HepG2 (cell line): ENCODE results near the gene WNT3A. TPM values are rescaled to one million over a fixed set of nuclear protein-coding genes. Genes with fewer than 3 reads are reported as not detected.

Experiments
- ATAC-seq: fragments of 200-7000 bp; cut with Tn5 transposase; 3 replicates; pipeline ENCODE4 v1.9.1; 2020; ENCODE audit warnings: mild to moderate bottlenecking, moderate library complexity
- BruUV-seq: library from RNA; stranded (reverse); fragments of 400-500 nt; replicated peaks from 2 replicates; lab custom pipeline; 2021; lab: Mats Ljungman, UMichigan
- CTCF ChIA-PET: fragments of 300-600 bp; formaldehyde crosslinking; extraction: SDS; loops from one replicate; lab custom pipeline; 2021; ENCODE audit warnings: low total read pairs, inconsistent platforms, low intra/inter-chr PET ratio; lab: Yijun Ruan, JAX
- POLR2A ChIA-PET: fragments of 350-600 bp; sonication (Branson Sonifier 250); formaldehyde crosslinking; loops from one replicate; lab custom pipeline; 2020; ENCODE audit warnings: antibody characterized with exemption, inconsistent platforms; lab: Yijun Ruan, JAX
- DNase-seq: peaks from one replicate; pipeline ENCODE4 v3.0.0-alpha.2; 2015; ENCODE audit warnings: low spot score
- FAIRE-seq: peaks from 3 replicates; lab custom pipeline; 2011; peaks lifted over from hg19 to GRCh38; lab: Jason Lieb, UNC
- H2AFZ ChIP-seq: one replicate; pipeline ENCODE4 v1.6.1; 2011; ENCODE audit warnings: low read length, inconsistent platforms
- H3K27ac ChIP-seq: fragments of 300-600 bp; 3 replicates; pipeline ENCODE4 v1.8.0; 2011; ENCODE audit warnings: mixed run types, mild to moderate bottlenecking, mixed read lengths, low read length, inconsistent platforms; ENCODE audit not compliant: insufficient read depth; ENCODE audit errors: extremely low read length
- H3K27me3 ChIP-seq, 2 experiments: fragments of 200-600 bp in 1 of 2; 2 replicates in 1 of 2; 3 replicates in 1 of 2; pipeline versions ENCODE4 v1.6.0 to v1.8.0; 2011; ENCODE audit warnings: low read length in 2 of 2, mild to moderate bottlenecking in 2 of 2, moderate library complexity in 2 of 2, inconsistent platforms in 1 of 2; ENCODE audit not compliant: insufficient read depth in 2 of 2, control insufficient read depth in 1 of 2
- H3K36me3 ChIP-seq, 2 experiments: fragments of 200-600 bp in 1 of 2; replicated peaks in 1 of 2; 2 replicates in 1 of 2; 3 replicates in 1 of 2; pipeline versions ENCODE4 v1.5.1 to v1.8.0; 2011; ENCODE audit warnings: low read length in 2 of 2, inconsistent platforms in 1 of 2; ENCODE audit not compliant: insufficient read depth in 2 of 2, control insufficient read depth in 1 of 2
- H3K4me1 ChIP-seq: 2 replicates; pipeline ENCODE4 v1.5.1; 2012; ENCODE audit warnings: low read length, inconsistent platforms; ENCODE audit not compliant: insufficient read depth
- H3K4me2 ChIP-seq: 2 replicates; pipeline ENCODE4 v1.6.0; 2011; ENCODE audit warnings: low read depth, low read length, inconsistent platforms
- H3K4me3 ChIP-seq, 3 experiments: fragments of 200-600 bp in 1 of 3; sonication (generic), shearing (Covaris generic) in 1 of 3; replicated peaks in 1 of 3; 2 replicates each; pipeline ENCODE4 v1.5.1; 2011 to 2016; ENCODE audit warnings: low read length in 3 of 3, inconsistent platforms in 2 of 3, low read depth in 2 of 3, mild to moderate bottlenecking in 2 of 3, control low read depth in 1 of 3, mixed read lengths in 1 of 3; ENCODE audit not compliant: insufficient read depth in 1 of 3
- H3K79me2 ChIP-seq: one replicate; pipeline ENCODE4 v1.6.1; 2011; ENCODE audit warnings: low read length, inconsistent platforms; ENCODE audit not compliant: insufficient read depth
- H3K9ac ChIP-seq: 2 replicates; pipeline ENCODE4 v1.6.0; 2011; ENCODE audit warnings: mild to moderate bottlenecking, low read depth, low read length, inconsistent platforms; ENCODE audit not compliant: insufficient read depth
- H3K9me3 ChIP-seq: 2 replicates; pipeline ENCODE4 v1.5.1; 2012; ENCODE audit warnings: mild to moderate bottlenecking, low read length
- H4K20me1 ChIP-seq: 2 replicates; pipeline ENCODE4 v1.6.0; 2011; ENCODE audit warnings: inconsistent platforms, mild to moderate bottlenecking, low read length, moderate library complexity; ENCODE audit not compliant: insufficient read depth
- AGO1 ChIP-seq: fragments of 200-400 bp; formaldehyde crosslinking; IDR thresholded peaks from 2 replicates; pipeline ENCODE4 v1.6.1; 2017; ENCODE audit warnings: mild to moderate bottlenecking, low read depth, low read length, moderate library complexity; ENCODE audit not compliant: poor library complexity, severe bottlenecking
- AGO2 ChIP-seq: fragments of 200-400 bp; formaldehyde crosslinking; optimal IDR thresholded peaks from 2 replicates; pipeline ENCODE3; 2017; ENCODE audit warnings: mild to moderate bottlenecking, low read depth, low read length, moderate library complexity
- ETV6 ChIP-seq: sonication (generic); formaldehyde crosslinking; conservative IDR thresholded peaks from 2 replicates; pipeline ENCODE4 v1.4.0; 2020; ENCODE audit warnings: missing genetic modification reagents
- HDAC2 ChIP-seq: sonication (generic); formaldehyde crosslinking; IDR thresholded peaks from 2 replicates; pipeline ENCODE4 v1.4.0; 2020; ENCODE audit warnings: missing genetic modification reagents
- HMG20B ChIP-seq: conservative IDR thresholded peaks from 2 replicates; pipeline ENCODE4 v1.6.1; 2016; ENCODE audit warnings: missing genetic modification reagents, missing compliant biosample characterization
- HNRNPL ChIP-seq: fragments of 200-400 bp; formaldehyde crosslinking; IDR thresholded peaks from 2 replicates; pipeline ENCODE4 v1.6.1; 2017; ENCODE audit warnings: mild to moderate bottlenecking, low read depth, low read length
- NONO ChIP-seq, 2 experiments: fragments of 450-650 bp in 1 of 2; sonication (generic) in 1 of 2; formaldehyde crosslinking in 1 of 2; IDR thresholded peaks in 1 of 2; conservative IDR thresholded peaks in 1 of 2; 2 replicates each; pipeline versions ENCODE4 v1.6.1 to v1.8.0; 2017 to 2022; ENCODE audit warnings: mild to moderate bottlenecking in 1 of 2, missing genetic modification reagents in 1 of 2, moderate library complexity in 1 of 2
- RBM22 ChIP-seq: fragments of 200-400 bp; formaldehyde crosslinking; optimal IDR thresholded peaks from 2 replicates; pipeline ENCODE3; 2017; ENCODE audit warnings: mild to moderate bottlenecking, low read length, moderate library complexity
- SALL2 ChIP-seq: sonication (generic); formaldehyde crosslinking; IDR thresholded peaks from 2 replicates; pipeline ENCODE4 v1.8.1; 2023; ENCODE audit warnings: mild to moderate bottlenecking, missing genetic modification reagents, inconsistent platforms
- YEATS2 ChIP-seq: sonication (generic); formaldehyde crosslinking; IDR thresholded peaks from 2 replicates; pipeline ENCODE4 v1.4.0; 2020; ENCODE audit warnings: missing genetic modification reagents, borderline replicate concordance
- ZBTB4 ChIP-seq: sonication (generic); formaldehyde crosslinking; IDR thresholded peaks from 2 replicates; pipeline ENCODE4 v1.4.0; 2020; ENCODE audit warnings: missing genetic modification reagents, mild to moderate bottlenecking, borderline replicate concordance
- WGBS: methylation state at CpG from one replicate; pipeline ENCODE4 v1.1.6; 2017; ENCODE audit warnings: low lambda C conversion rate; 5-methylcytosine and 5-hydroxymethylcytosine counted together
- in situ Hi-C: cut with HindIII; loops from 2 replicates; pipeline ENCODE4 v1.10.0; 2017; ENCODE audit warnings: low pct_unique_long_range_greater_than_20kb; ENCODE audit not compliant: extremely low pct_ligation_motif_present
- intact Hi-C: fragments of 100-400 bp; cut with micrococcal nuclease; formaldehyde crosslinking; loops from one replicate; pipeline ENCODE4 v1.10.0; 2022; ENCODE audit not compliant: unreplicated experiment
- polyA plus RNA-seq, 8 experiments: library from polyadenylated mRNA; depleted of rRNA in 3 of 8; stranded (reverse) in 7 of 8; unstranded in 1 of 8; fragments of >200 nt; fragmentation: Illumina TruSeq in 4 of 8; extraction: Trizol in 4 of 8; gene quantifications; 2 replicates each; pipeline versions ENCODE4 v1.2.1 to v1.2.3, GENCODE V29; 2011 to 2016; ENCODE audit warnings: low read depth in 4 of 8, missing spikeins in 1 of 8, mixed read lengths in 1 of 8; ENCODE audit not compliant: insufficient read depth in 1 of 8
- total RNA-seq, 5 experiments: library from RNA; depleted of rRNA; stranded (reverse); fragments of >200 nt; fragmentation: Illumina TruSeq; extraction: Trizol; gene quantifications; 2 replicates each; pipeline ENCODE4 v1.2.3, GENCODE V29; 2016; ENCODE audit warnings: low read depth in 1 of 5

The WNT3A gene
- total and polyA plus RNA-seq, 2 of the 13 experiments (the other 11 are each of a cell fraction or from before 2014, with no cell fraction given) = not detected

DNA sequence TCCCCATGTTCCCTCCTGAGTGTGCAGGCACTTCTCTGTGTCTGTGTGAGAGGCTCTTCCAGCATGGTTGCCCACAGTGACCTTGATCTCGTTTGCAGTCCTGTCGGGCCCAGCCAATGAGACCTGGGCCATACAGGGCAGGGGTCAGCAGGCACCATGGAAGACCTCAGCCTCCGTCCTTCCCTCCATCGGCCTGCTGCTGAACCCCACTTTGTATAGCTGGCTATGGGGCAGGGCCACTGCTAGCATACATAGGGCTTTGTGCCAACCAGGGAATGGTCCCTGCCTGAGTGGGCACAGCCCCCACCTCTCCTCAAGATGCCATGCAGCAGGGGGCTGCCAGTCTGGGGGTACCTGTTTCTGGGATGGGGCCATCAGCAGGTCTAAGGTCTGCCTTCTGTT, 92.5 kb downstream of the WNT3A start (continued):
- TF ChIP-seq ZBTB4 = no peak

DNA sequence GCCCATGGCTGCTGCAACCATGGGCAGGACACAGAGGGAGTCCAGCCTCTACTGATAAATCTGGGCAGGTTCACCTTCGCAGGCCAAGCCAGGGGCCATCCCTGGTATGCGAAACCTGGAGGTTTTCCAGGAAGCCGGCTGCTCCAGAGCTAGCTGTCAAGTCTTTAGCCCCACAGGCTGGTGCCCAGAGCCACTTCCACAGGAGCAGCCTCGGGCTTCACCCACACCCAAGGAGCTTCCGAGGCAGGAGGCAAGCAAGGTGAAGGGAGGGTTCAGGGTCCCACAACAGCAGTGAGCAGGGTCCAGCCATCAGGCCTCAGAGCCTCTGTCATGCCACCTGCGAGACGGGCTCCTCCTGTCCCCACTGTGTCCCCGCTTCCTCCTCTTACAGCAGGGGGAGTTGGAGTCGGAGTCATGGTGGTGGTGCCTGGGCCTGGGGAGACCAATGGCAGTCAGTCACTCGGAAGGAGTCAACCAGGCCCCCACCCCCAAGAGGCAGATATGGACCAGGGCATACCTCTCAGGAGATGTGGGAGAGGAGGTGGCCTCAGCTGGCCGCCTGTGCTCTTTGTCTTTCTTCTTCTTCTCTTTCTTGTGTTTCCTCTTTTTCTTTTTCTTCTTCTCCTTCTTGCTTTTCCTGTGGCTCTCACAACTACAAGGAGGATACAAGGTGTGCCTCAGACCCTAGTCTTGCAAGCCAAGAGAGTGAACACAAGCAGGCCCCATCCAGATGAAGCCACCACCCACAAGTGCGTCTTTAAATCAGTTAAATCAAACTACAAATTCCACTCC, 94.2 kb downstream of the WNT3A start:
- POLR2A ChIA-PET = interaction anchor here (0.7 to 1.6 kb wide), 3 partner anchors 8 to 19 kb away, joined by 3 to 5 read pairs (median 3); partner anchors contain the start of genes ARF1 and MRPL55
- Histone ChIP-seq H2AFZ (no peak overlapping the region), H3K27ac (no peak overlapping the region), H3K9ac (no peak overlapping the region), H3K9me3 (no peaks in the 10 kb centered on the region), H3K4me2 (peak overlapping the region; percentile 69; the same call in 1 of the 2 replicates), H3K4me1 (peaks cover 28% of the 10 kb centered on the region), H3K36me3 (peaks cover 14 to 32% of the 10 kb centered on the region in 2 experiments; a peak in 4 of 5 replicates), H3K27me3 (no peaks in the 10 kb centered on the region; a peak in 1 of 5 replicates), H3K4me3 (peak overlapping the region in 1 of 3 experiments; percentile 82; a peak in 2 of 6 replicates), H4K20me1 (peaks cover 47% of the 10 kb centered on the region), H3K79me2 (peaks cover 36% of the 10 kb centered on the region)
- peak; percentile 66 for TF ChIP-seq AGO1
- peak; percentile 95 for TF ChIP-seq RBM22
- no peak for TF ChIP-seq ETV6 (CRISPR knock-in tag)
- no peak for TF ChIP-seq YEATS2 (CRISPR knock-in tag)
- 0 out of 2 replicates have a peak, but pooled peaks have one; percentile 26 for TF ChIP-seq SALL2 (CRISPR knock-in tag)
- 0 out of 2 replicates have a peak, but pooled peaks have one; percentile 42 for TF ChIP-seq HNRNPL
- TF ChIP-seq AGO2 = peak; percentile 85
- TF ChIP-seq HMG20B = no peak
- no peak for TF ChIP-seq NONO (IDR thresholded peaks at IDR 0.05)
- 0 out of 2 replicates have a peak, but pooled peaks have one; percentile 10 for TF ChIP-seq NONO (CRISPR knock-in tag; conservative IDR thresholded peaks at IDR 0.05)
- TF ChIP-seq HDAC2 (CRISPR knock-in tag) = no peak
- CTCF ChIA-PET = no interaction called here
- WGBS = 82% methylated on average over 6 of the region's 12 CpGs
- intact Hi-C loops = no loop called here
- ATAC-seq (no peak), FAIRE-seq (no peak), DNase-seq (no peak)
- in situ Hi-C loops = no loop called here
- TSS peak; percentile 50 for BruUV-seq
